Ishikawa (cell line): ENCODE results near the gene GSTP1.

ENCODE experiments used
- CEBPB ChIP-seq: IDR thresholded peaks from 2 replicates; pipeline ENCODE4 v1.6.1; 2012
- CREB1 ChIP-seq: IDR thresholded peaks from 2 replicates; pipeline ENCODE4 v1.6.1; 2012; ENCODE audit warnings: low read depth
- EP300 ChIP-seq: IDR thresholded peaks from 2 replicates; pipeline ENCODE4 v1.6.1; 2012; ENCODE audit warnings: borderline replicate concordance
- FOXM1 ChIP-seq: IDR thresholded peaks from 2 replicates; pipeline ENCODE4 v1.6.1; 2012; ENCODE audit warnings: low read depth, borderline replicate concordance
- NFIC ChIP-seq: IDR thresholded peaks from 2 replicates; pipeline ENCODE4 v1.6.1; 2012
- RAD21 ChIP-seq: IDR thresholded peaks from 2 replicates; pipeline ENCODE4 v1.6.1; 2012; ENCODE audit warnings: low read depth
- REST ChIP-seq: IDR thresholded peaks from 2 replicates; pipeline ENCODE4 v1.6.1; 2012; ENCODE audit warnings: low read depth, mild to moderate bottlenecking
- TCF12 ChIP-seq: IDR thresholded peaks from 2 replicates; pipeline ENCODE4 v1.6.1; 2012; ENCODE audit warnings: low read depth
- YY1 ChIP-seq: IDR thresholded peaks from 2 replicates; pipeline ENCODE4 v1.6.1; 2012; ENCODE audit warnings: low read depth
- TF ChIP-seq, protein P1 (sequence below): IDR thresholded peaks from 2 replicates; pipeline ENCODE4 v1.6.1; 2012
- TF ChIP-seq, protein P2 (sequence below): IDR thresholded peaks from 2 replicates; pipeline ENCODE4 v1.6.1; 2012

DNA sequence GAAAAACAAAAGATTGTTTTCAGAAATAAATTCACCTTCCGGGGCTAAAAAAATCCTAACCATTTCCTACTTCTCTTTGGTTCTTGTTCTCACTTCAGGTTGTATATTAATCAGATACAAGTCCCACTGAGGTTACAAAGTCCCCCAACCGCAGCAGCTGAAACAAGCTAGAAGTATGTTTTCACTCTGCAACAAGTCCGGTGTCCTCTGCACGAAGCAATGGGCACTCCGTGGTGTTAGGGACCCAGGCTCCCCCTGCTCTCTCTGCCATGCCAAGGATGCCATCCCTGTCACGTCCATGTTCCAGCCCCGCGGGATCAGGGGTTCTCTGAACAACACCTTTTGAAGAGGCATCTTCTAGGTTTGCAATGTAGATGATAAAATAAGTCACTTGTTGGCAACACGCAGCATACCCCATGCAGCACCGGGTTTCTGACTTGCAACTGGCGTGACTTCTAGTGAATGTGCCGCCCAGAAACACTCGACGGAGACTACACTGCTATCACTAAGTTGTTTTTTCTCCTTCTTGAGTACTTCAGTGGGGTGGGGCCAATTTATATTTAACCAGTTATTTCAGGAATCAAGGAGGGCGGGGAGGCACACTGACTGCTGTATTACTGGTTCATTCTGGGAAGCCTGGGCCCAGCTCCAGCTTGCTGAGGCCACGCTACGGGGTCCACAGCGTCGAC, 25.4 kb upstream of the GSTP1 start:
- TF ChIP-seq CREB1 = no peak
- no peak for TF ChIP-seq REST
- TF ChIP-seq EP300 = no peak
- no peak for TF ChIP-seq FOXM1
- TF ChIP-seq YY1 = no peak
- TF ChIP-seq, protein P1, sequence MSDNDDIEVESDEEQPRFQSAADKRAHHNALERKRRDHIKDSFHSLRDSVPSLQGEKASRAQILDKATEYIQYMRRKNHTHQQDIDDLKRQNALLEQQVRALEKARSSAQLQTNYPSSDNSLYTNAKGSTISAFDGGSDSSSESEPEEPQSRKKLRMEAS = no peak
- TF ChIP-seq RAD21 = no peak
- TF ChIP-seq, protein P2, sequence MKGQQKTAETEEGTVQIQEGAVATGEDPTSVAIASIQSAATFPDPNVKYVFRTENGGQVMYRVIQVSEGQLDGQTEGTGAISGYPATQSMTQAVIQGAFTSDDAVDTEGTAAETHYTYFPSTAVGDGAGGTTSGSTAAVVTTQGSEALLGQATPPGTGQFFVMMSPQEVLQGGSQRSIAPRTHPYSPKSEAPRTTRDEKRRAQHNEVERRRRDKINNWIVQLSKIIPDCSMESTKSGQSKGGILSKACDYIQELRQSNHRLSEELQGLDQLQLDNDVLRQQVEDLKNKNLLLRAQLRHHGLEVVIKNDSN = no peak
- TF ChIP-seq NFIC = no peak
- no peak for TF ChIP-seq TCF12
- no peak for TF ChIP-seq CEBPB
